DMS153 treated with DMSO at 0.1 percent for 48 hours (cell line): Measurements from ENCODE around the gene PPL.

ENCODE experiments used
- DNase-seq: peaks from one replicate; lab custom pipeline; 2025; ENCODE audit not compliant: unreplicated experiment; lab: John Stamatoyannopoulos, UW

Gene PPL

GRCh38 chr16:4891097-4891885 lies 45.7 kb downstream of the PPL start:
- no peak for DNase-seq

- DNase-seq, result no peak
These were observed 46.3 kb downstream of the PPL start for GRCh38 chr16:4890686-4891085.

- DNase-seq, result no peak
These were observed 46.9 kb downstream of the PPL start for GRCh38 chr16:4890026-4890425.

GRCh38 chr16:4888428-4889135 lies 48.4 kb downstream of the PPL start:
- DNase-seq, result no peak

GRCh38 chr16:4886151-4886550 lies 50.8 kb downstream of the PPL start:
- DNase-seq, result no peak

- DNase-seq, result no peak
These were observed 51.7 kb downstream of the PPL start for GRCh38 chr16:4884972-4885874.

- DNase-seq, result no peak
These were observed 52.7 kb downstream of the PPL start for GRCh38 chr16:4884209-4884608.

- no peak for DNase-seq
These were observed 53.4 kb downstream of the PPL start for GRCh38 chr16:4883501-4883900.

GRCh38 chr16:4882633-4883285 lies 54.2 kb downstream of the PPL start:
- peak; percentile 61 for DNase-seq

GRCh38 chr16:4882000-4882632 lies 54.8 kb downstream of the PPL start:
- no peak for DNase-seq

GRCh38 chr16:4880006-4880580 lies 56.9 kb downstream of the PPL start:
- no peak for DNase-seq

GRCh38 chr16:4879049-4879448 lies 57.9 kb downstream of the PPL start:
- no peak for DNase-seq

- no peak for DNase-seq
These were observed 59.6 kb downstream of the PPL start for GRCh38 chr16:4877380-4877685.

- no peak for DNase-seq
These were observed 60.1 kb downstream of the PPL start for GRCh38 chr16:4876646-4877379.

GRCh38 chr16:4874666-4875065 lies 62.3 kb downstream of the PPL start:
- no peak for DNase-seq

- DNase-seq, result no peak
These were observed 63.9 kb downstream of the PPL start for GRCh38 chr16:4873091-4873490.

GRCh38 chr16:4871071-4871470 lies 65.9 kb downstream of the PPL start:
- DNase-seq, result no peak

GRCh38 chr16:4870138-4870671 lies 66.7 kb downstream of the PPL start:
- DNase-seq, result no peak

GRCh38 chr16:4869147-4869805 lies 67.7 kb downstream of the PPL start:
- no peak for DNase-seq
